Endodermal cell (in vitro differentiated cells): ENCODE results near the gene TMEM179B. TPM values are rescaled to one million over a fixed set of nuclear protein-coding genes. Genes with fewer than 3 reads are reported as not detected.
A peak's percentile ranks its signal among the peaks of the same experiment; 100 is the strongest.

Source experiments
- DNase-seq: peaks from one replicate; pipeline ENCODE4 v3.0.0-alpha.2; 2017
- H3K27ac ChIP-seq: 2 replicates; pipeline ENCODE4 v1.5.1; 2013; ENCODE audit warnings: mild to moderate bottlenecking, low read depth, low read length, moderate library complexity
- H3K27me3 ChIP-seq: 2 replicates; pipeline ENCODE4 v1.6.1; 2013; ENCODE audit warnings: mild to moderate bottlenecking, low read length, moderate library complexity; ENCODE audit not compliant: insufficient read depth, control insufficient read depth, poor library complexity, severe bottlenecking
- H3K36me3 ChIP-seq: 2 replicates; pipeline ENCODE4 v1.7.0; 2013; ENCODE audit warnings: mild to moderate bottlenecking, low read length, moderate library complexity; ENCODE audit not compliant: control insufficient read depth, insufficient read depth
- H3K4me1 ChIP-seq: one replicate; pipeline ENCODE4 v1.7.0; 2013; ENCODE audit warnings: low read length; ENCODE audit not compliant: control insufficient read depth, insufficient read depth
- H3K4me3 ChIP-seq: 2 replicates; pipeline ENCODE4 v1.5.1; 2013; ENCODE audit warnings: mild to moderate bottlenecking, low read length, moderate library complexity
- H3K9ac ChIP-seq: 2 replicates; pipeline ENCODE4 v1.6.1; 2013; ENCODE audit warnings: mild to moderate bottlenecking, low read length, moderate library complexity; ENCODE audit not compliant: poor library complexity, severe bottlenecking; ENCODE audit errors: extremely low read depth
- H3K9me3 ChIP-seq: 2 replicates; pipeline ENCODE4 v1.6.1; 2013; ENCODE audit warnings: mild to moderate bottlenecking, low read length, moderate library complexity; ENCODE audit not compliant: control insufficient read depth
- H3K27ac Mint-ChIP-seq: 2 replicates; pipeline ENCODE4 v1.8.0; 2020; ENCODE audit warnings: mixed read lengths
- H3K27me3 Mint-ChIP-seq: 2 replicates; pipeline ENCODE4 v1.8.0; 2021; ENCODE audit warnings: mild to moderate bottlenecking, mixed read lengths; ENCODE audit not compliant: insufficient read depth
- H3K36me3 Mint-ChIP-seq: 2 replicates; pipeline ENCODE4 v1.8.0; 2020; ENCODE audit warnings: low read depth, mixed read lengths
- H3K4me1 Mint-ChIP-seq: 2 replicates; pipeline ENCODE4 v1.8.0; 2020; ENCODE audit warnings: mixed read lengths
- H3K4me3 Mint-ChIP-seq: 2 replicates; pipeline ENCODE4 v1.8.0; 2020; ENCODE audit warnings: mild to moderate bottlenecking, moderate library complexity, mixed read lengths
- H3K9me3 Mint-ChIP-seq: 2 replicates; pipeline ENCODE4 v1.8.0; 2020; ENCODE audit warnings: mild to moderate bottlenecking, mixed read lengths
- WGBS, 2 experiments: methylation state at CpG; one replicate each; pipeline versions ENCODE4 v1.1.5 to v1.1.7; 2013; ENCODE audit warnings: missing lambda C conversion rate in 2 of 2, mixed read lengths in 1 of 2; ENCODE audit not compliant: insufficient coverage in 1 of 2, insufficient read length in 1 of 2; 5-methylcytosine and 5-hydroxymethylcytosine counted together
- microRNA-seq: library from miRNA; unstranded; fragments of <30 nt; microRNA quantifications from one replicate; pipeline ENCODE4 v1.2.0, GENCODE V29; 2020; ENCODE audit warnings: borderline microRNAs expressed
- total RNA-seq, 2 donors: library from RNA; stranded (reverse); fragmentation: NEBNext Ultra II Directional in 1 of 2; extraction: Animal tissue kit (Norgen Biotek cat#: 25700) in 1 of 2; gene quantifications; 2 replicates in 1 of 2; 3 replicates in 1 of 2; pipeline ENCODE4 v1.2.1, GENCODE V29; 2021
- TF ChIP-seq, protein P1 (sequence below): fragments of 200-600 bp; sonication (generic); conservative IDR thresholded peaks from 2 replicates; pipeline ENCODE4 v1.5.0; 2021; ENCODE audit warnings: antibody characterized with exemption, mild to moderate bottlenecking

The TMEM179B gene
- total RNA-seq, 2 donors from 2014 or later = 31.0 TPM

DNA sequence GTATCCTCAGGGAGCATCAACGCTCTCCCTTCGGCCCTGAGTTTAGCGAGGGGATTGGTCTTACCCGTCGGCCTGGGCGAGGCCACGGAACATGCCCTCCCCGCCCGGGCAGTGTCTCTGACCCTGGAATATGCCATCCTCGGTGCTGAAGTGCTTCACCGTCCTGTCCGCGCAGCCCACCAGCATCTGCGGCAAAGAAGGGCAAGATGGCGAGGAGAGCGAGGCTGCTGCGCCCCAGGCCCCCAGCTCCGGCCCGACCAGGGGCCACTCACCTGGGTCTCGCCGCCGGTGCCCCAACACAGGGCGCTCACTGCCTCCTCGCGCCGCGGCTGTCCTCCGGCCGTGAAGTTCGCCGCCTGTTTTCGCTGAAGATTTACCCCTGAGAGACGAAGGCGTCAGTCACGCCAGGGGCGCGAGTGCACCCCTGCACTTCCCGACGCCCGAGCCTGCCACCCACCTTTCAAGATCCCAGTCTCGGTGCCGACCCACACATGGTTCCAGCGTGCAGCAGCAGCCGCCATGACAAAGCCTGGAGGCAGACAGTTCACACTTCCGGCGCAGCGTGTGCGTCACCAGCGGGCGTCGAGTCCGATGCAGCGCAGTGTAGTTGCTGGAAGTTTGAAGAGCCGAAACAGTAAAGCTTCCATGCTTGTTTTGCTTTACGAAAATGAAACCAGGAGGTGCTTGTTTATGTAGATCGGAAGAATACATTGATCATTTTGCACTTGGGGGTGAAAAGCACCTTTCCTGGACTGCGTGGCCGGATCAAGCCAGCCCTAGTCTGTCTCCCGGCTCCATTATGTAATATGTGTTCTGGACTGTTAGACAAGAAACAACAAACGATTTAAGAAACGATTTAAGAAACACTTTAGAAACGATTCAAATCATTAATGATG lies 52.1 kb downstream of the TMEM179B start, which contains the start of gene WDR74:
Gene WDR74, minus strand, starts transcription at position 541 of the 896 bp plus-strand sequence. Its CDS starts 20 bp downstream, at position 521.
- H3K27ac ChIP-seq = peak within 1 kb of the TSS; percentile 100
- H3K27me3 Mint-ChIP-seq = no peaks in the 10 kb centered on the region
- H3K9me3 ChIP-seq = no peaks in the 10 kb centered on the region
- no peaks in the 10 kb centered on the region for H3K4me1 ChIP-seq
- H3K27ac Mint-ChIP-seq = no peak within 1 kb of the TSS
- H3K27me3 ChIP-seq = no peaks in the 10 kb centered on the region
- peak; percentile 95 for DNase-seq
- H3K4me1 Mint-ChIP-seq = peaks cover 6% of the 10 kb centered on the region
- WGBS, 2 experiments = 0% methylated on average over 49 to 62 of the region's 62 CpGs
- H3K36me3 ChIP-seq = peaks cover 31% of the 10 kb centered on the region
- peak within 1 kb of the TSS; percentile 86 for H3K9ac ChIP-seq
- H3K4me3 Mint-ChIP-seq = no peak within 1 kb of the TSS
- TF ChIP-seq, protein P1, sequence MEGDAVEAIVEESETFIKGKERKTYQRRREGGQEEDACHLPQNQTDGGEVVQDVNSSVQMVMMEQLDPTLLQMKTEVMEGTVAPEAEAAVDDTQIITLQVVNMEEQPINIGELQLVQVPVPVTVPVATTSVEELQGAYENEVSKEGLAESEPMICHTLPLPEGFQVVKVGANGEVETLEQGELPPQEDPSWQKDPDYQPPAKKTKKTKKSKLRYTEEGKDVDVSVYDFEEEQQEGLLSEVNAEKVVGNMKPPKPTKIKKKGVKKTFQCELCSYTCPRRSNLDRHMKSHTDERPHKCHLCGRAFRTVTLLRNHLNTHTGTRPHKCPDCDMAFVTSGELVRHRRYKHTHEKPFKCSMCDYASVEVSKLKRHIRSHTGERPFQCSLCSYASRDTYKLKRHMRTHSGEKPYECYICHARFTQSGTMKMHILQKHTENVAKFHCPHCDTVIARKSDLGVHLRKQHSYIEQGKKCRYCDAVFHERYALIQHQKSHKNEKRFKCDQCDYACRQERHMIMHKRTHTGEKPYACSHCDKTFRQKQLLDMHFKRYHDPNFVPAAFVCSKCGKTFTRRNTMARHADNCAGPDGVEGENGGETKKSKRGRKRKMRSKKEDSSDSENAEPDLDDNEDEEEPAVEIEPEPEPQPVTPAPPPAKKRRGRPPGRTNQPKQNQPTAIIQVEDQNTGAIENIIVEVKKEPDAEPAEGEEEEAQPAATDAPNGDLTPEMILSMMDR = no peak
- peak within 1 kb of the TSS; percentile 98 for H3K4me3 ChIP-seq
- H3K9me3 Mint-ChIP-seq = no peaks in the 10 kb centered on the region
- H3K36me3 Mint-ChIP-seq = peaks cover 29% of the 10 kb centered on the region

Small RNA genes lying within 50 kb of the gene (microRNA-seq; reads per million reads assigned to microRNA genes)
- not detected for gene MIR6514
- not detected for gene MIR6748

Other genes with a start within 250 kb of the TMEM179B start
- 100 to 1,000 TPM; 109 to 165 TPM for gene AHNAK, start 240.6 kb upstream of the TMEM179B start, total RNA-seq
- 1,000 to 10,000 TPM; 1,705 to 1,818 TPM for gene EEF1G, start 213.5 kb upstream of the TMEM179B start, total RNA-seq
- 10 to 100 TPM; 16.0 to 33.5 TPM for gene TUT1, start 195.9 kb upstream of the TMEM179B start, total RNA-seq
- 100 to 1,000 TPM; 131 to 155 TPM for gene MTA2, start 185.5 kb upstream of the TMEM179B start, total RNA-seq
- 10 to 100 TPM; 51.5 to 57.7 TPM for gene EML3, start 174.6 kb upstream of the TMEM179B start, total RNA-seq
- 1 to 10 TPM in 1 of 2 donors, under 1 TPM in 1; 0.71 to 1.3 TPM for gene ROM1, start 174.1 kb upstream of the TMEM179B start, total RNA-seq
- gene B3GAT3, start 165.4 kb upstream of the TMEM179B start, total RNA-seq = 10 to 100 TPM; 38.6 to 53.9 TPM
- 100 to 1,000 TPM; 377 to 402 TPM for gene GANAB, start 140.8 kb upstream of the TMEM179B start, total RNA-seq
- 10 to 100 TPM; 19.0 to 21.6 TPM for gene INTS5, start 134.1 kb upstream of the TMEM179B start, total RNA-seq
- 100 to 1,000 TPM; 125 to 140 TPM for gene C11orf98, start 122.2 kb upstream of the TMEM179B start, total RNA-seq
- gene CSKMT, start 122.1 kb upstream of the TMEM179B start, total RNA-seq = 10 to 100 TPM; 29.9 to 39.4 TPM
- 10 to 100 TPM in 1 of 2 donors, 1 to 10 TPM in 1; 9.2 to 11.1 TPM for gene UQCC3, start 115.7 kb upstream of the TMEM179B start, total RNA-seq
- gene LBHD1, start 115.1 kb upstream of the TMEM179B start, total RNA-seq = 10 to 100 TPM in 1 of 2 donors, 1 to 10 TPM in 1; 7.5 to 14.1 TPM
- gene UBXN1, start 108.3 kb upstream of the TMEM179B start, total RNA-seq = 10 to 100 TPM; 89.3 to 96.6 TPM
- gene LRRN4CL, start 97.9 kb upstream of the TMEM179B start, total RNA-seq = under 1 TPM; 0.55 to 0.99 TPM
- gene BSCL2, start 80.0 kb upstream of the TMEM179B start, total RNA-seq = 10 to 100 TPM; 68.6 to 77.2 TPM
- 1 to 10 TPM in 1 of 2 donors, under 1 TPM in 1; 0.40 to 1.7 TPM for gene GNG3, start 79.7 kb upstream of the TMEM179B start, total RNA-seq
- gene HNRNPUL2, start 59.9 kb upstream of the TMEM179B start, total RNA-seq = 10 to 100 TPM; 48.1 to 49.8 TPM
- gene TTC9C, start 58.9 kb upstream of the TMEM179B start, total RNA-seq = 10 to 100 TPM; 40.0 to 55.4 TPM
- gene ZBTB3, start 33.2 kb upstream of the TMEM179B start, total RNA-seq = 10 to 100 TPM; 16.9 to 33.8 TPM
- gene POLR2G, start 25.8 kb upstream of the TMEM179B start, total RNA-seq = 100 to 1,000 TPM; 107 to 137 TPM
- gene TAF6L, start 16.0 kb upstream of the TMEM179B start, total RNA-seq = 10 to 100 TPM; 37.4 to 41.7 TPM
- gene TMEM223, start 4.6 kb downstream of the TMEM179B start, total RNA-seq = 10 to 100 TPM; 18.4 to 21.0 TPM
- gene NXF1, start 18.0 kb downstream of the TMEM179B start, total RNA-seq = 10 to 100 TPM; 45.8 to 61.4 TPM
- 10 to 100 TPM; 36.9 to 37.3 TPM for gene STX5, start 44.6 kb downstream of the TMEM179B start, total RNA-seq
- not detected for gene TEX54, start 45.4 kb downstream of the TMEM179B start, total RNA-seq
- gene WDR74, start 52.2 kb downstream of the TMEM179B start, total RNA-seq = 10 to 100 TPM; 44.6 to 48.1 TPM
- gene SLC3A2, start 93.5 kb downstream of the TMEM179B start, total RNA-seq = 100 to 1,000 TPM; 438 to 488 TPM
- not detected for gene CHRM1, start 134.0 kb downstream of the TMEM179B start, total RNA-seq
- not detected for gene SLC22A6, start 197.6 kb downstream of the TMEM179B start, total RNA-seq
- gene SLC22A8, start 228.4 kb downstream of the TMEM179B start, total RNA-seq = under 1 TPM in 1 of 2 donors, not detected in 1; 0.22 TPM